SHP77 treated with DMSO at 0.1 percent for 48 hours (cell line): ENCODE results near the gene RAPGEF3.

Experiments used
- DNase-seq: peaks from one replicate; lab custom pipeline; 2025; lab: John Stamatoyannopoulos, UW

Gene RAPGEF3, protein sequence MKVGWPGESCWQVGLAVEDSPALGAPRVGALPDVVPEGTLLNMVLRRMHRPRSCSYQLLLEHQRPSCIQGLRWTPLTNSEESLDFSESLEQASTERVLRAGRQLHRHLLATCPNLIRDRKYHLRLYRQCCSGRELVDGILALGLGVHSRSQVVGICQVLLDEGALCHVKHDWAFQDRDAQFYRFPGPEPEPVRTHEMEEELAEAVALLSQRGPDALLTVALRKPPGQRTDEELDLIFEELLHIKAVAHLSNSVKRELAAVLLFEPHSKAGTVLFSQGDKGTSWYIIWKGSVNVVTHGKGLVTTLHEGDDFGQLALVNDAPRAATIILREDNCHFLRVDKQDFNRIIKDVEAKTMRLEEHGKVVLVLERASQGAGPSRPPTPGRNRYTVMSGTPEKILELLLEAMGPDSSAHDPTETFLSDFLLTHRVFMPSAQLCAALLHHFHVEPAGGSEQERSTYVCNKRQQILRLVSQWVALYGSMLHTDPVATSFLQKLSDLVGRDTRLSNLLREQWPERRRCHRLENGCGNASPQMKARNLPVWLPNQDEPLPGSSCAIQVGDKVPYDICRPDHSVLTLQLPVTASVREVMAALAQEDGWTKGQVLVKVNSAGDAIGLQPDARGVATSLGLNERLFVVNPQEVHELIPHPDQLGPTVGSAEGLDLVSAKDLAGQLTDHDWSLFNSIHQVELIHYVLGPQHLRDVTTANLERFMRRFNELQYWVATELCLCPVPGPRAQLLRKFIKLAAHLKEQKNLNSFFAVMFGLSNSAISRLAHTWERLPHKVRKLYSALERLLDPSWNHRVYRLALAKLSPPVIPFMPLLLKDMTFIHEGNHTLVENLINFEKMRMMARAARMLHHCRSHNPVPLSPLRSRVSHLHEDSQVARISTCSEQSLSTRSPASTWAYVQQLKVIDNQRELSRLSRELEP

DNA sequence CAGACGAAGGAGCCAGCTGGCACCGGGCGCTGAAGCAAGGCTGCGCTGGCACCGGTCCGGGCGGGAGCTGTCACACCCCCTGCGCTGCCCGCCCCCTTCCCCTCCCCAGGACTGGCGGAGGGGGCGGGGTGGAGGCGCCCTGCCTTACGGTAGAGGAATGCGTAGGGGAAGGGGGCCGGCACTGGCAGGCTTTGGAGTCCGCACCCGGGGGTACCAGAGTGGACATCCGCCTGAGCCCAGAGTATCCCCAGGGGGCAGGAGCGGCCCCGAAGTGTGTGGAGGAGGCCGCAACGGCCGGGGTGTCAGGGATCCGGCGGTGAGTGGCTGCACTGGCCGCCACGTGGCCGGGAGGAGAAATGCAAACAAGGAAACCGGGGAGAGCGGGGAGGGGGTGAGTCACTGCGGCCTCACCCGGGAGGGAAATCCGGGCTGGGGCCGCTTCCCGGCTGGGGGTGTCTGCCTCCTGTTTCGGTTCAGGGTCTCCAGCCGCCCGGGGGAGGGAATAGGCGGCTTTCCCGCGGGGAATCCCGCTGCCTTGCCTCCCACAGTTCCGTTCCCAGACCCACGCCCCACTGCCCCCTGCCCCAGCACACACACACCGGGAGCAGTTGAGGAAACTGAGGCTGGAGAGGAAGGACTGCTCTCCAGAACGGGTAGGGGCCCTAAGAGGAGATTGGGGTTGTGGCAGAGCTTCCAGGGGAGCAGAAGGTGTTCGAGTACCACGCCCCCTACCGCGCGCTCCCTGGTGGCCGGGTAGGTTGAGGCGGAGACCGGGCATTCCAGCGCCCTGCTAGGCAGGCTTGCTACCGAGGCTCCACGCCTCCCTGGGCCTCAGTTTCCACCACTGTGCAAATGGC lies at the start of gene RAPGEF3:
RAPGEF3 (minus strand) TSS at position 47 of the 857 bp plus-strand sequence. CDS start 324 bp downstream, outside the sequence.
- no peak for DNase-seq

DNA sequence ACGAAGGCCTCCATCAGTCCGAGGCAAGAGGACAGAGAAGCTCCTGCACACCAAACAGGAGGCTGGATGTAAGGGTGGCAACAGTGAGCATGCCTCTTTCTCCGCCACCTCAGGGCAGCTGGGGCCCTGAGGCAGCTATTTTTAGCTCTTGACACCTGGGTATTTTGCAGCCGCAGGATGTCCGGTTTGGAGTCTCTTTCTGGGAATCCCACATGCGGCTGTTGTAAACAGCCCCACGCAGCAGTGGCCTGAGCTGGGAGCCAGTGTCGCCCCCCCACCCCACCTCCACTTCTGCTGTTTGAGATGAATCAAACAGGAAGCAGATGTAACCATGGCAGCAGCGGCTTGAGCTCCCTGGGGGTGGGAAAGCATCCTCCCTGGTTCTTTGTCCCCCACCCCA lies 49.4 kb upstream of the RAPGEF3 start:
- DNase-seq, result peak; percentile 16

DNA sequence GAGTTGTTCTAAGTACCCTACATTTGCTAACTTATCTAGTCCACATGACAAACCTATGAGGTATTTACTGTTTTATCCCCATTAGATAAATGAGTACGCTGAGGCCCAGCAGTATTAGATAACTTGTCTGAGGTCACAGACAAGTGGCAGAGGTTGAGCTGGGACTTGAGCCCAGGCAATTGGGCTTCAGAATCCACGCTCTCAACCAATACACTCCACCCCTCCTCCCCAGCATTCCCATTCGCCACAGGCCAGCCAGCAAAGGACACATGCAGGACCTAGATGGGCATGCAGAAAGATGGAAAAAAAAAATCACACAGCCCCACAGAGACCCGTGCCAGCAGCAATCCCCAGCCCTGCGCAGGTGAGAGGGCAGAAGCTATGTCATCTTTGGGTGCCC lies 48.7 kb upstream of the RAPGEF3 start:
- no peak for DNase-seq

DNA sequence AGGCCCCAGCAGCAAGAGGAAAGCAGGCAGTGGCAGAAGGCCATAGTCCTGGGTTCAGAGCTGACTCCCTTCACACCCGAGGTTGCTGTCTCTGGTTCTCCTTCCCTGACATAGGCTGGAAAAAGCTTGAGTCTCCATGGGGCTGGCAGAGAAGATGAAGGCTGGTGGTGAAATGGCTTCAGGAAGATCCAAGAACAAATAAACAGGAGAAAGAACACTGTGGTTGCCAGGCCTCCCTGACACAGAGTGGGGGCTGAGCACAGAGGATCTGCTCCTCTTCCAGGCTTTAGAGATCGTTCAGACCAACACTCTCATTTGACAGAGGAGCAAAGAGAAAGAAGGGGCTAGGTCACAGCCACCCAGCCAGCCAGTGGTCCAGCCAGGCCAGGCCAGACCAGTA lies 46.7 kb upstream of the RAPGEF3 start:
- DNase-seq, result no peak

DNA sequence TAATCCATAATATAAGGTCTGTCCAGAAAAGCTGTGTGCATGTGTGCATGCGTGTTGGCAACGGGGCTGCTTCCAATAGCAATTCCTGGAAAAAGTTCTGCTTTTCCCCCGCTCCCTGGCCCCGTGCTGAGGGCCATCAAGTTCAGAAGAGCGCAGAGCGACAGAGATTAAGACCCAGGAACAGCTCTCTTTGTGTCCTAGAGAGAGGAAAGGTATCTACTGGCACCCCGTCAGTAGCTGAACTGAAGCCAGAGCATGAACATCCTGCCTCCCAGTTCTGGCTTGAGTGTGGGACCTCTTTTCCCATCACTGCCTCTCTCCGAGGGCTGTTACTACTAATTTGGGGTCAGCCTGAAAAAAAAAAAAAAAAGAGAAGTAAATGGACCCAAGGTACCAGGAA lies 45.5 kb upstream of the RAPGEF3 start:
- no peak for DNase-seq

DNA sequence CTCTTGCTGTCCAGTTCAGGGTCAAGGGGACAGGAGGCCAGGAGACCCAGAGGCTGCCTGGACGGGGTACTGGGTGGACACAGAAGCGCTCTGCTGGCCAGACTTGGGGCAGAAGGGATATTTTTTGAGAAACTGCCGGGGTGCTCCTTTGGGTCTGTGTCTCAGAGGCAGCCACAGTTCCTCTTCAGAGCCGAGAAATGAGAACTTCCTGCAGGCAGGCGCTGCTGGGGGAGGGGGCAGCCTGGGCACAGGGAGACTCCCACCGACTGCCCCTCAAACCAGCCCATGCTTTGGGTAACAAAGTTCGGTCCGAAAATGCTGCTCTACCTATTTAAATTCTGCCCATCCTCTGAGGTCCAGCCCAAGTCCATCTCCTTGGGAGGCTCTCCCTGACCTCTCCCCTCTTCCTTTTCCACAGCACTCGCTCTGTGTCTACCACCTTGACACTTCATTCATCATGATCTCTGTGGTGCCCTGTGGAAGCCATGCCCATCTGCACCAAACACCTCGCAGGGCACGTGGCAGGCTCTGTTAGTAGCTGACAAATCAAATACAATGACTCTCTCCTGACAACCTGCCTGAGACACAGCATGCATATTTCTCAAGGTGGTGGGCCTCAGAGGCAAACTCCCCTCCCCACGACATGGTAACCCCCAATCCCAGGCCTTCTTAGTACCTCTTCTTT lies 44.7 kb upstream of the RAPGEF3 start:
- no peak for DNase-seq

DNA sequence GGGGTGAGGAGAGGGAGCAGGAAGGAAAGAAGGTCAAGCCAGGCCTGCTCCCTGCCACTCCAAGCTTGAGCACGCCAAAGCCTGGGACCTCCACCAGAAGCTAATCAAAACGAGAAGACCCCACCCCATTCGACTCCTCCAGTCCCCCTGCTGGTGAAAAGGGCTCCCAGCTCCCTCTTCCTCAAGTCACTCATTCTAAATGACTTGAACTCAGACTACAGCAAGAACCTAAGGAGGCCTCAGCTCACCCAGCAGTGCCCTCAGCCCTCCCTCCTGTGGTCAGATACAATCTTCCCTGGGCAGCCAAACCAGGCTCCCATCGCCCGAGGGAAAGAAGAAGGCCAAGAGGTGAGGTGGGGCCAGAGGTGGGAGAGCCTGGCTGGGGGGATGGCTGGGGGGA lies 43.6 kb upstream of the RAPGEF3 start:
- DNase-seq, result no peak

DNA sequence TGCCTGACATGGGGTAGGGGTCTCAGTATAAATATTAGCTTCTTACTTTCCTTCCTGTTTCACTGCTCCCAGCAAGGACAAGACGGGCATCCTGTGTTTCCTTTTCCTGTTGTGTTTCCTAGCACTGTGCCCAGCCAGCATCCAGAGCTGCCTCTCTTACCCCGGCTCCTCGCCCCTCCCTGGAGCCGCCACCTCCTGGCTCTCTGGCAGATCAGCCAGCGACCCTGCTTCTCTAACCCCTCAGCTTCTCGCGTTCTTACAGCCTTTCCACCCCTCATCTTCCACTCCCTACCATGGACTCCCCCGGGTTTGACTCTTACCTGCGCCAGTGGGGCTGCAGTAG lies 43.2 kb upstream of the RAPGEF3 start:
- DNase-seq, result no peak

DNA sequence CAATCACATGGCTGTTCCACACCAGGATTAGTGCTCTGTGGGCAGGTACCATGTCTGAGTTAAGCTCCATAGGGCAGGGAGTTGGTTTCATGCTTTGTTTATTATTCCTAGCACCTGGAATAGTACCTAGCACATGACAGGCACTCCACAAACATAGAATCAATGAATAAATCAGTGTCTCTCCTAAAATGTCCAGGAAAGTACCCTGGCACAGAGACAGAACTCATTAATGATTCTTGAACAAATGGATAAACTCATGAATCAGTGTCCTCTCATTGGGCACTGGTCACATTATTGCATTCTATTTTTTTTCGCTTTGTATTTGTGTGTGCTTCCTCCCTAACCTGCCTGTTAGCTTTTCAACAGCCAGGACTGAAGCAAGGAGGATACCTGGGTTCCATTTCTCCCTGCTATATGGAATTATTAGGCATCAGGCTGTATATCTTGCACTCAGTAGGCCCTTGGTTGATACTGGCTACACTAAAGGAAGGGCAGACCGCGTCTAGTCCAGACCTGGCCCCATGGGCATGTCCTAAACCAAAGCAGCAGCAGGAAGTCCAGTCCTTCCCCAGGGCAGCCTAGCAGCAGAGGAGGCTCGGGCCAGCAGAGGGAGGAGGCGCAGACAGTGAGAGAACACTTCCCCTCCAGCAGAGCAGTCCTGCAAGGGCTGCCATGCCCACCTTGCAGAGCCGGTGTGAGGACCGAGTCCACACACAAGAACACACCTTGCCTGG lies 42.7 kb upstream of the RAPGEF3 start:
- DNase-seq, result no peak

DNA sequence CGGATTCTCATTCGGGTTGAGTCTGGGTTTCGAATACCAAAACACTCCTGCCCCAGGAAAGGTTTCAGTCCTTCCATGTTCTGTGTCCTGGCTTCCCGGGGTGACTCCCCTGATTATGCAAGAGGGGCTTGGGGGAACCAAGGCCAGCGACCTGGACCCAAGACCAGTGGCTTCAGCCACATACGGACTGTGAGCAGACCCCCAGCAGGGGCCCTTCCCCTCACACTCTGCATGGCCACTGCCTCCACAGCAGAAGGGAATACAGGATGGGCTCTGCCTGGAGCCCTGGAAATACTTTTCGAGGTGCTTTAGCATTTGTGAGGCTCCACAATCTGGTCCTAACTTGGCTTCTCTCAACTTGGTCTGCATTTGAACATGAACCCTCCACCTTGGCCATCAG lies 41.9 kb upstream of the RAPGEF3 start:
- no peak for DNase-seq

DNA sequence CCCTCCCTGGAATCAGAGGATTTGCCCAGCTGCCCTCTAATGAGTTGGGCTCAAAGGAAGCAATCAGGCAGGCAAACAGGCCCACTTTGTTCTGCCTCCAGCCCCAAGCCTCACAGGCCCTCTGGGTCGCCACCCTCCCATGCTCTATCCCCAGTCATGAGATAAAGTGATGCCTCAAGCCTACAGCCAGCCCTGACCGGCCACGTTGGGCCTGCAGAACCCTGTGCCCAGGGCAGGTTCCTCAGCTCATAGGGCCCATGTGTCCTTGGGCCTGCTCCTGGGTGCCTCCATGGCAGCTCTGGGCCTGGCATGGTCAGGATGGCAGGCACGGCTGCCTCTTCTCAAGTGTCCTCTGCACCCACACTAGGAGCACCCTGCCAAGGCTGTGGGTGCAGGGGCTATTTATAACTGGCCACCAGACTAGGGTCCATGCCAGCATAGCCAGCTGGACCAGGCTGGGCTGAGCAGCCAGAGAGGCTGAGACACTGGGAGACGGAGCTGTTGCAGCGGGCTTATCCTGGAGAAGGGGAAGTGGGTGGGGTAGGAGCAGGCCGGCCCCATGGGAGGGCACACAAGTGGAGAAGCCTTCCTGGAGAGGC lies 40.8 kb upstream of the RAPGEF3 start:
- no peak for DNase-seq

DNA sequence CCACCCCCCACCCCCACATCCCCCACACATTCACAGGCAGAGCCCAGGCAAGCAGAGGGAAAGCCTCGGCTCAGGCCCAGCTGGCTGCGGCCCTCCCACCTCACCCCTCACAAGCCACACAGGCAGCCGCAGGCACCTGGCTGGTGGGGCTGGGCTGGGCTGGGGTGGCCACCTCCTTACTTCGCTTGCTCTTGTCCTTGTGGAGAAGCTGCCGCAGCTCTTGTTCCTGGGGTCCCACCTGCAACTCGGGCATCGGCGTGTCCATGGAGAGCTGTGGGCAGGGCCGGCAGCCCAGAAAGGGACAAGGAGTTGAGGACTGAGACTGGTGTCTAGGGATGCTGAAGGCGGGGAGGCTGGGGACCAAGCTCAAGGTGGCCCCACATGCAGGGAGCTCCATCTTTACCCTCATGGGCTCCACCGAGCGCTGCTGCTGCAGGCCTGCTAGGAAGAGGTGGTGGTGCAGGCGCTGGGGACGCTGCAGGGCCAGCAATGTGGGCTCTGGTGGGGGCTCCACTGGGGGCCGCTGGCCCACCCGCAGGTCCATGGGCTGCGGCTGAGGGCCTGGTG lies 39.8 kb upstream of the RAPGEF3 start:
- no peak for DNase-seq

DNA sequence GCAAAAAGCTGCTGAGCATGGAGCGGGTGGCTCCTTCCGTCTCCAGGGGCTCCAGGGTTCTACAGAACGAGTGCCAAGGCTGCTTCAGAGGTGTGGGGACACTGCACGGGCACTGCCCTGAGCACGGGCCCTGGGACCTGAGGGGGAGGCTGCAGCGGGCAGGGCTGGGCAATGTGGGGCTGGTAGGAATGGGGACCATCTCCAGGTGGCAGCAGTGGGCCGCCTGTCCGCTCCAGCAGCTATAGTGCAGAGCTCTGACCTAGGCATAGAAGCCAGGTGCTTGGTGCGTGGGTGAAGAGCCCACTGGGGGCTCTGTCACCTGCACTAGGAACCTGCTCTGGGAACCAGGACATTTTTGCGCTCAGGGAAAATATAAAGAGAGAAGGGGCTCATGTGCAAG lies 38.8 kb upstream of the RAPGEF3 start:
- no peak for DNase-seq

DNA sequence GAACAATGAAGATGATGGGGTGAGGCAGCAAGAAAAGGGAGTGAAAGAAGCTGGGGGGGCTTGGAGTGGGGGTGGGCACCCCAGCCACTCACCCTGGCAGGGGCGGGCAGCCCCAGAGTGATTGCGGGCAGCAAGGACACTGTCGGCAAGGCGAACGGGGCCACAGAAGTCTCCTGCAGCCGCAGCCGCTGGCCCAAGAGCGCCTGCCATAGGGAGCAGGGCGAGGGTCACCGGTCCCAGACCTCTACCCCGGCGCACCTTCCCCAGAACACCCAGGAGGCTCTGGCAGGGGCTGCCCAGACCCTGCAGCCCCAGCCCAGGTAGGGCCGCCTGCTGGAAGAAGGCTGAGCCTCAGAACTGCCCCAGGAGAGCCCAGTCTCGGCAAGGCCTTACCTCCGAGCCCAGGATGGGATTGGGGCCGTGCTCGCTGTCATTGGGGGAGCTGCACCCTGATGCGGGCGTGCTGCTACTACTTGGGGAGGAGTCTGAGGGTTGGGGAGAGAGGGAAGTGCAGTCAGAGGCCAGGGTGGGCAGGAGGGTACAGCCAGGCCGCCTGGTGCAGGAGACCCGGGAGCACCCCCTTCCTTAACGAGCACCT lies 37.2 kb upstream of the RAPGEF3 start:
- DNase-seq, result no peak

DNA sequence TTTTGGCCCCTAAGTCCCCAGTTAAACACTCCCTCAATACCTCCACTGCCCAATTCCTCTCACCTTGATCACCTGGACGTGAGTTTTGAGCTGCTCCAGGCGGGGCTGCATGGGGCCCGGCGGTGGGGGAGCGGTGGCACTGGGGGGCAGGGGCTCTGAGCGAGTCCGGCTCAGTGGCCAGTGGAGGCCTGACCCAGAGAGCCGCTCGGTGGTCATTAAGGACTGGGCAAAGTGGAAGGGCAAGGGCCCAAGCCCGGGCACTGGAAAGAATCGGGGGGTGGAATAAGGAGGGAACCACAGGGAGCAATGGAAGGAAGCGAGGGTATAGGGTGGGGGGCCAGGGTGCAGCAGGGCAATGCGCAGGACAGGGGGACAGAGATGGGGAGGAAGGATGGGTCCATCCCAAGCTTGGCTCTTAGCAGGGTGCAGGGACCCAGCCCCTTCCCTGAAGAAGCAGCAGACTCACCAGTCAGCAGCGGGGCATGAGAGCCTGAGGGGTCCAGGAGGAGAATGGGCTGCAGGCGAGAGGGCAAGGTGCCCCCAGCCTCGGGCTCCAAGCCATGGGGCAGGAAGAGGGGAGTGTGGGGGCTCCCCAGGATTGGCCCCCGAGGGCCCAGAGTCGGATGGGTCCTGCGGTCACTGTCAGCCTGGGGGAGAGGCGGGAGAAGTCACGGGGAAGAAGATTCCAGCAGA lies 36.6 kb upstream of the RAPGEF3 start:
- DNase-seq, result no peak

DNA sequence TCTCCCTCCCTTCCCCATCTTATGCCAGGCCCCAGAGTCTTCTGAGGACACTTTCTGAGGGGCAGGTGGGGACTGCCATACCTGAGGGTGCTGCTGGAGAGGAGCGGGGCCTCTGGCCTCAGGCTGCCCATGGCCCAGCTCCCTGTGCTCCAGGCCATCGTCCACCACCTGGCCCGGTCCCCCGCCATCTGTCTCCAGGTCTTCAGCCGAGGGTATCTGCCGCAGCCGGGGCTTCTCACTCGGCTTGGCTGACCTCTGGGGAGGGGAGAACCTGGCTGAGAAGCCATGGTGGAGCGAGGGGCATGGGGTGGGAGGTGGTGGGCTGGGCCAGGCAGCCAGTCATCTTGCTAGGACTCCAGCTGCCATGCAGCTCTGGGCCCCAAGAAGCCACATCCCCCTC lies 36.0 kb upstream of the RAPGEF3 start:
- DNase-seq, result no peak

DNA sequence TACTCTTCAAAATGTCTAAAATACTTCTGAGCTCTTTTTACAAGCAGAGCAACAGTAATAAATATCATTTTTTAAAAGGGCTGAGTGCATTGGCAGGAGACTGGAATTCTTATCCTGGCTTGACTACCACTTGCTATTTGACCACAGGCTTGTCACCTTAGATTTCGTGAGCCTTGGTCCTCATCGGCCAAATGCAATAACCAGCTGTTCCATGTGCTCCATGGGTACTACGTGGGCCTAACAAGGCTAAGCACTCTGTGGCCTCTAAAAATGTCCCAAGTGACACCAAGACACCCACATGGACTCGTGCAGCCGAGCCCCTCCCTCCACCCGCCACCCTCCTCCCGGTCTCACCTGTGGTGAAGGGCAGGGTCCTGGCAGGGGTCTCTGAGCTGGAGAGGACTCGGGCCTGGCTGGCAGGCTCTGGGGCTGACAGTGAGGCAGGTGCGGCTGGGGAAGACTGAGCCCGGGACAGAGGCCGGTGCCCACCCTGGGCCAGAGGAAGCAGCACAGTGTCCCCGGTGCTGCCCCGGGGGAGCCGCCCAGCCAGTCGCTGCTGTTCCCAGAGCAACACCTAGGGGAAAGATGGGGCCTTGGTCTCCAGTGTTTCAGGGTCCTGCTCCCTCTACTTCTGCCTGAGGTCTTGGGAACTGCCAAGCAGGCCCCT lies 34.5 kb upstream of the RAPGEF3 start:
- no peak for DNase-seq

DNA sequence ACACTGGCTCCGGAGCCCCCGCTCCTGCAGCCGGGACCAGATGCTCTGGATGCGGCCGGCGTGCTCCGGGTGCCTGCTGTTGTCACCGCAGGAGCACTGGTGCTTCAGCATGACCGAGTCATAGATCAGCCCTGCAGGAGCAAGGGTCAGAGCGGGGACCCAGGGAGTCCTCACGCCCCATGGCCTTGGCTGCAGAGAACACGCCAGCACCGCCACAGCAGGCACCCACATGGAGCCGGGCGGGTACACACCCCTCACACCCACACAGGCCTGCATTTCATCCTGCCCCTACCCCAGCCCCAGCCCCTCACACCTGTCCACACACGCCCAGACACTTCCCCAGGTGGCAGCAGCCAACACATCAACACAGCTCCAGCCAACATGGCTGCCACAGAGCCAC lies 33.2 kb upstream of the RAPGEF3 start:
- DNase-seq, result no peak

DNA sequence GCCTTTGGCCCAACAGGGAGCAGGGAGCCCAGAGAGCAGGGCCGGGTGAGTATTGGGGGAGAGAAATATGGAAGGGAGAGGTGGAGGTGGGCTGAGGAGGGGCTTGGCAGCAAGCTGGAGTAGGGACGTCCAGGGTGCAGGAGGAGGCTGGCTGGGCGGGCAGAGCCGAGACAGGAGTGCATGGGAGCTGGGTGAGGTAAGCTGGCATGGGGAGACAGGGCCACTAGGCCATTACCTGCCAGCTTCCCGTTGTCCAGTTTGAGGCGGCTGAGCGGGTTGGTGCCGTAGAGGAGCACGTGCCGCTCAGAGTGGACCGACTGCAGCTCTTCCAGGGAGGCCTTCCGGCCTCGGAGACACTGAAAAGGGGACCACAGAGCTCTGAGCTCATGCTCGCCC lies 32.7 kb upstream of the RAPGEF3 start:
- DNase-seq, result no peak
